GM13977 (cell line): ENCODE measurements around the gene HADH.

Source experiments
- DNase-seq: peaks from one replicate; pipeline ENCODE4 v3.0.0; 2012; ENCODE audit warnings: low spot score
- in situ Hi-C: fragments of 300-500 bp; cut with MboI; formaldehyde crosslinking; loops from one replicate; pipeline ENCODE4 v1.12.0; 2022; ENCODE audit warnings: low sequenced_read_pairs, low pct_unique_long_range_greater_than_20kb, mixed read lengths, inconsistent platforms; ENCODE audit not compliant: unreplicated experiment
- TF ChIP-seq, protein P1 (sequence below): IDR thresholded peaks from 2 replicates; pipeline ENCODE4 v1.5.1; 2012; ENCODE audit warnings: mild to moderate bottlenecking, control low read depth; ENCODE audit not compliant: insufficient read depth; ENCODE audit errors: extremely low read depth, missing control alignments

HADH gene

GRCh38 chr4:108036213-108036612 is 46.5 kb downstream of the HADH start:
- DNase-seq, result peak; percentile 64
- in situ Hi-C loops, result no loop called here
- TF ChIP-seq, protein P1, sequence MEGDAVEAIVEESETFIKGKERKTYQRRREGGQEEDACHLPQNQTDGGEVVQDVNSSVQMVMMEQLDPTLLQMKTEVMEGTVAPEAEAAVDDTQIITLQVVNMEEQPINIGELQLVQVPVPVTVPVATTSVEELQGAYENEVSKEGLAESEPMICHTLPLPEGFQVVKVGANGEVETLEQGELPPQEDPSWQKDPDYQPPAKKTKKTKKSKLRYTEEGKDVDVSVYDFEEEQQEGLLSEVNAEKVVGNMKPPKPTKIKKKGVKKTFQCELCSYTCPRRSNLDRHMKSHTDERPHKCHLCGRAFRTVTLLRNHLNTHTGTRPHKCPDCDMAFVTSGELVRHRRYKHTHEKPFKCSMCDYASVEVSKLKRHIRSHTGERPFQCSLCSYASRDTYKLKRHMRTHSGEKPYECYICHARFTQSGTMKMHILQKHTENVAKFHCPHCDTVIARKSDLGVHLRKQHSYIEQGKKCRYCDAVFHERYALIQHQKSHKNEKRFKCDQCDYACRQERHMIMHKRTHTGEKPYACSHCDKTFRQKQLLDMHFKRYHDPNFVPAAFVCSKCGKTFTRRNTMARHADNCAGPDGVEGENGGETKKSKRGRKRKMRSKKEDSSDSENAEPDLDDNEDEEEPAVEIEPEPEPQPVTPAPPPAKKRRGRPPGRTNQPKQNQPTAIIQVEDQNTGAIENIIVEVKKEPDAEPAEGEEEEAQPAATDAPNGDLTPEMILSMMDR, result no peak

DNA sequence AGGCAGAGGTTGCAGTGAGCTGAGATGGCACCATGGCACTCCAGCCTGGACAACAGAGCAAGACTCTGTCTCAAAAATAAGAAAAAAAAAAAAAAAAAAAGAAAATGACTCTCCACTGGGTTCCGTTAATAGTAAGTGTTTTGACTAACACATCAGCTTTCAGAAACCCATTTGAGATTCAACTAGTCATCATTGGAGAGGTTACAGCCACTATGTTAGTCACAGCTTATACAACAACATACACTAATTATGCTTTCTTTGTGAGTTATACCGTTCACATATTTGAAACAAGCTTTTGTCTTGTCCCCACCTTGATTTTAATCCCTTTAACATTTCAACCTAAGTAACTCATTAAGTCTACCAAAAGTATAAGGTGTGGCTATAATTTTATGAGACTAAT is 48.2 kb downstream of the HADH start:
- DNase-seq, result no peak
- TF ChIP-seq, protein P1, result no peak
- in situ Hi-C loops, result no loop called here

DNA sequence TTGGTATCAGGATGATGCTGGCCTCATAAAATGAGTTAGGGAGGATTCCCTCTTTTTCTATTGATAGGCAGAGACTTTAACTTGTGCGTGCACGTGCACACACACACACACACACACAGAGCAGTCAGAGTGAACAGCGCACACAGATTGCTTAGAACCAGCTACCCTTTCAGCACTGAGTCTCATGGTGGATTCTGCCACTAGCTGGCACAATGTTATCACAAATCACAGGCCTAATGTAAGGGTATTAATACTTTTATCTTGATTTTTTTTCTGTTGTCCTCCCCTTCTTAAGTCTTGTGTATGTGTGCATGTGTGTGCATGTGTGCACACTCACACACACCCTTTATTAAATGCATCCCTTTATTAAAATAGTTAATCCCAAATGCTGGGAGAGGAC is 53.2 kb downstream of the HADH start:
- no peak for DNase-seq
- in situ Hi-C loops, result no loop called here
- TF ChIP-seq, protein P1, result peak; percentile 37

- DNase-seq, result no peak
- TF ChIP-seq, protein P1, result no peak
- in situ Hi-C loops, result no loop called here
These were observed 53.8 kb downstream of the HADH start for GRCh38 chr4:108043526-108043925.

DNA sequence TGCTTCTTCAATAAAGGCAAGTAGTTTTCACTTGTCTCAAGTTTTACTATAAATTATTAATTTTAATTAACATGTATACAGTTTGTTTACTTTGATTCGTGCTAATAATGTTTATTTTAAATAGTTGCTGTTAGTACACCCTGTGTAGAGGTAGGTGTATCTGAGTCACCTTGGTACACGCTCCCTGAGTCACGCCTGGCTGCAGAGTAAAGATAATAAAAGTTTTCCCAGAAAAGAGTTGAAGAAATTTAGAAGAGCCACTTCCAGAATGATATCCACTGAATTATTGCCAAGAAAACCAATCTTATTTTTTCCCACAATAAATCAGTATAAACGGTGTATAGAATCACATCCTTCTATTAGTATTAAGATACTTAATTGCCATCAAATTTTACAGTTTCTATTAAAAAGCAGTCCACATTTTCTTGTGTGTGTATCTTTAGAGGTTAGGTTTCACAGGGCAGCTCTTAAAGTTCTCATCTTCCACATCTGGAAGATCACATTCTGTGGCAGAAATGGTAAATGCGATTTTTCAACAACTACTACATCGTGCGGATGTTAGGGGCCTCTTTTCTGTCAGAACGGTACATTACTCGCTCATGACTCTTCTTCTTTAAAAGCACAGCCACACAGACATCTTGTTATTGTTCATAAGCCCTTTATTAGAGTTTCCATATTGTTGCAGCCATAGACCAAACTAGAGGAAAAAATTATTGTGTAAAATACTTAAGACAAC is 55.4 kb downstream of the HADH start:
- TF ChIP-seq, protein P1, result no peak
- in situ Hi-C loops, result no loop called here
- DNase-seq, result no peak

DNA sequence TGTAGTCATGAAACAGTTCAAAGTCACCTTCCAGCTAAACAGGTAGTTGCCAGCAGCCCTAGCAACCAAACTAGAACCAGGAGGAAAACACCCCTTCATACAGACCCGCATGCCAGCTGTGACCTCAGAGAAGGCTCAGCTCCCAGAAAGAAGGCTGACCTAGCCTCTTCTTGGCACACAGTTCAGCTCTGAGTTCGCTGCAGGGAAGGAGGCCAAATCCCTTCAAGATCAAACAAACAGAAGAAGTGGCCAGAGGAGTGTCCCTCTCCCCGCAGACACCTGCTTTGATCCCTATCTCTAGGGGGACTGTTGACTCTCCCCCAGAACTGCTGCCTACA is 56.0 kb downstream of the HADH start:
- in situ Hi-C loops, result no loop called here
- no peak for DNase-seq
- TF ChIP-seq, protein P1, result no peak
